Caki2 (cell line): ENCODE results near the gene RANBP3. TPM values are rescaled to one million over a fixed set of nuclear protein-coding genes. Genes with fewer than 3 reads are reported as not detected.
A peak's percentile ranks its signal among the peaks of the same experiment; 100 is the strongest.
"Not testable (repeated sequence)": the region's sequence is repeated elsewhere in the genome, so short reads cannot be mapped to it uniquely, and the experiment has no call there.

ENCODE experiments used
- DNase-seq: peaks from one replicate; pipeline ENCODE4 v3.0.0-alpha.2; 2015; ENCODE audit warnings: low read depth
- in situ Hi-C: cut with HindIII; loops from 2 replicates; pipeline ENCODE4 v1.10.0; 2016; ENCODE audit warnings: low sequenced_read_pairs, low pct_unique_long_range_greater_than_20kb, mixed read lengths
- total RNA-seq: library from RNA; depleted of rRNA; stranded (reverse); fragments of >200 nt; shearing (Covaris generic); gene quantifications from 2 replicates; pipeline ENCODE4 v1.2.3, GENCODE V29; 2014; ENCODE audit warnings: low replicate concordance; rRNA removed

RANBP3 gene
- total RNA-seq, 1 experiment from 2014 or later: 36.3 TPM

DNA sequence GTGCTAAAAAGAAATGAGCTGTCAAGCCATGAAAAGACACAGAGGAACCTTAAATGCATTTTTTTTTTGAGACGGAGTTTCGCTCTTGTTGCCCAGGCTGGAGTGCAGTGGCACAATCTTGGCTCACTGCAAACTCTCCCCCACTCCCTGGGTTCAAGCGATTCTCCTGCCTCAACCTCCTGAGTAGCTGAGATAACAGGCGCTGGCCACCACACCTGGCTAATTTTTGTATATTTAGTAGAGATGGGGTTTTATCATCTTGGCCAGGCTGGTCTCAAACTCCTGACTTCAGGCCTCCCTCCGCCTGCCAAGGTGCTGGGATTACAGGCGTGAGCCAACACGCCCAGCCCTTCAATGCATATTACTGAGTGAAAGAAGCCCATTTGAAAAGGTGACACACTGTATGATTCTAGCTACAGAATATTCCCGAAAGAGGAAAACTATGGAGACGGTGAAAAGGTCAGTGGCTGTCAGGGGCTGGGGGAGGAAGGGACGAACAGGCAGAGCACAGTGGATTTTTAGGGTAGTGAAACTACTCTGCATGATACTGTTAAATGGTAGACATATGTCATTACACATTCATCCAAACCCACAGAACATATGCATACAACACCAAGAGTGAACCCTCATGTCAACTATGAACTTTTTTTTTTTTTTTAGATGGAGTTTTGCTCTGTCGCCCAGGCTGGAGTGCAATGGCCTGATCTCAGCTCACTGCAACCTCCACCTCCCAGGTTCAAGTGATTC is 93.7 kb downstream of the RANBP3 start:
- in situ Hi-C loops: not testable (repeated sequence)

DNA sequence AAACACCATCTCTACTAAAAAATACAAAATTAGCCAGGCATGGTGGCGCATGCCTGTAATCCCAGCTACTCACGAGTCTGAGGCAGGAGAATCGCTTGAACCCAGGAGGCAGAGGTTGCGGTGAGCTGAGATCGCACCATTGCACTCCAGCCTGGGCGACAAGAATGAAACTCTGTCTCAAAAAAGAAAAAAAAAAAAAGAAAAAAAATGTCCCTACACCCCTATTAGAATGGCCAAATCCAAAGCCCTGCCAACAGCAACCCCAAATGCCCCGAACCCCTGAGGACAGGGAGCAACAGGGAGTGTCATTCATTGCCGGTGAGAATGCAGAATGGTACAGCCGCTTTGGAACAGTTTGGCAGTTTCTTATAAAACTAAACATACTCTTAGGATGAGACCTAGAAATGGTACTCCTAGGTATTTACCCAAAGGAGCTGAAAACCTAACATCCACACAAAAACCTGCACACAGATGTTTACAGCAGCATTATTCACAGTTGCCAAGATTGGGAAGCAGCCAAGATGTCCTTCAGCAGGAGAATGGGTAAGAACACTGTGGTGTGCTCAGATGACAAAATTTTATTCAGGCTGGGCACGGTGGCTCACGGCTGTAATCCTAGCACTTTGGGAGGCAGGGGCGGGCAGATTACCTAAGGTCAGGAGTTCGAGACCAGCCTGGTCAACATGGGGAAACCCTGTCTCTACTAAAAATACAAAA is 94.6 kb downstream of the RANBP3 start:
- DNase-seq, in situ Hi-C loops: not testable (repeated sequence)

More for the DNA sequence above, 93.7 kb downstream of the RANBP3 start:
- not testable (repeated sequence) for DNase-seq

DNA sequence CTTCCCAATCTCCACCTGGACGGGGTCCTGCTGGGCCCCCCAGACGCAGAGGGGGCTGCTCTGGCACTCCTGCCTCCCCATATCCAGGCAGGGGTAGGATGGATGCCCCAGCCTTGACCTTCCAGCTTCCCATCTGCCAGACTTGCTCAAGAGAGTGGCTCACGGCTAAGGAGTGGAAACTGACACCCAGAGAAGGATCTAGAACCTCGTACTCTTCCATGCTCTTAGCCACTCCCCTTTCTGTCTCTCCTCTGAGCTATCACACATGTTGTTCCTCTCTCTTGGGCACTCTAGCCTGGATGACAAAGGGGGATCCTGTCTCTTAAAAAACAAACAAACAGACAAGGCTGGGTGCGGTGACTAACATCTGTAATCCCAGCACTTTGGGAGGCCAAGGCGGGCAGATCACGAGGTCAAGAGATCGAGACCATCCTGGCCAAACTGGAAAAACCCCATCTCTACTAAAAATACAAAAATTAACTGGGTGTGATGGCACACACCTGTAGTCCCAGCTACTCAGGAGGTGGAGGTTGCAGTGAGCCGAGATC is 95.4 kb downstream of the RANBP3 start:
- DNase-seq: no peak
- in situ Hi-C loops: no loop called here

DNA sequence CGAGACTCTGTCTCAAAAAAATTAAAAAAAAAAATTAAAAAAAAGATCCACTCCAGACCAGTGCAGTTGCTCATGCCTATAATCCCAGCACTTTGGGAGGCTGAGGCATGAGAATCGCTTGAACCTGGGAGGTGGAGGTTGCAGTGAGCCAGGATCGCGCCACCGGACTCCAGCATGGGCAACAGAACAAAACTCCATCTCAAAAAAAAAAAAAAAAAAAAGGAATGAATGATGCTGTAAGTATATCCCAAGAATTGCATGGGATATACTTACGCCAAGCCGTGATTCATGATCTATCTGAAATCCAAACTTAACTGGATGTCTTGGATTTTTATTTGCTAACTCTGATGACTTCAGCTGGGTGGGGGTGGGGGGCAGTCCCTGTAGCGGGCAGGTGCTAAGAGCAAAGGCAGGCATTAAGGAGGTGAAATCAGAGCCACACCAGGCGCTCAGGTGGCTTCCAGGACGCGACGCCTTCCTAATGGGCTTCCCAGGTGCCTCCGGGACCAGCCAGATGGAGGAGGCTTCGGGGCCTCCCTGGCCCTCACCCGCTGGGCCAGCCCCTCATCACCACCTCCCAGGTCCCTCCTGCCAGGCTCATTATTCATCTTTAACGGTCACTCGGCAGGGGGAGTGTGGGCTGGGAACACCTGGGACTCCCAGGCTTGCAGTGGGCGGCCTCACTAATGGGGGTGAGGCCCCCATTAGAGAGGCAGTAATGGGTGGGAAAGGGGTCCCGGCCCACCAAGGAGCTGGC is 96.2 kb downstream of the RANBP3 start:
- in situ Hi-C loops: no loop called here
- DNase-seq: no peak

DNA sequence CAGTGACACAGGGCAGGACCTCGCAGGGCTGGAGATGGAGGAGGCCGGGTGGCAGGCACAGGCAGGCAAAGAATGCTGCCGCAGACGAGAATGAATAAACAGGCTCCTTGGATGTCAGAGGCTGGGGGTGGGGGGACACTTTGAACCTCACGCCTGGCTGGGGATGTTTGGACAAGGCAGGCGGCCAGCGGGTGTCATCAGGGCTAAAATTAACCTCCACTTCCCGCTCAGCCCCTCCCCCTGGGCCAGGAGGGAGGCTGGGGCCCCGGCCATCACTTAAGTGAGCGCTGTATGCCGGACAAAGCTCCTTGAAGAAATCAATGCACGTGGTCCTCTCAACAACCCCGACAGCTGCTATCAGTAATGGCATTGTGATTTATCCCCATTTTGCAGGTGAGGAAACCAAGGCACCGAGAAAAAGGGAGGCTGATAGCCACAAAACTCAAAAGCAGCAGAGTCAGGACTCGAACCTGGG is 97.3 kb downstream of the RANBP3 start:
- in situ Hi-C loops: no loop called here
- no peak for DNase-seq

DNA sequence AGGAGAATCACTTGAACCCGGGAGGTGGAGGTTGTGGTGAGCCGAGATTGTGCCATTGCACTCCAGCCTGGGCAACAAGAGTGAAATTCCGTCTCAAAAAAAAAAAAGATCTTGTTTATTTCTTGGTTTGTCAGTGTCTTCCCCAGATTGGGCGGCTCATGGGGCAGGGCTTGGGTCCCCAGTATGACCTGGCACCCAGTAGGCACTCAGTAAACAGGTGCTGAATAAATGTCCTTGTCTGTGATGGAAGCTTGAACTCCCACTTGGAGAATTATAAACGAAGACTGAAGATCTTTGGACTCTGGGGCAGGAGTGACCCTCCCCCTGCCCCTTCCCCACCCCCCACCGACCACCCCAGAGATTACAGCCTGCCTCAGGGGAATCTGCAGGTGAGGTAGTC is 97.7 kb downstream of the RANBP3 start:
- no peak for DNase-seq
- in situ Hi-C loops: no loop called here

DNA sequence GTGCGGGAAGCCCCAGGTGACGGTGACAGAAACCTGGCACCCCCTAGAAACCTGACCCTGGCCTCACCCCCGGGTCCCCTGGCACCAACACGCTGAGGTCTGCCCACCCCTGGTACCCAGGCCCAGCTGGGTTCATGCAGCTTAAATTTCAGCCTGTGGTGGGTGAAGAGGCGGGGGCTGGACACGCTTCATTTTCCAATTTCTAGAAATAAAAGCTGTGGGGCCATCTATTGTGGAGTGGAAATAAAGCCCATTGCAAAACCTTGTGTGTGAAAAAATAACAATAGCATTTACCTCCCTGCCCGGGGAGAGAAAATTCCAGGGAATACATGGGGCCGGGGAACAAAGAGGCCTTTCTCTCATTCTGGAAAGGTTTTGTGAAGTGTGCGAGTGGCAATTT is 100.1 kb downstream of the RANBP3 start:
- in situ Hi-C loops: no loop called here

DNA sequence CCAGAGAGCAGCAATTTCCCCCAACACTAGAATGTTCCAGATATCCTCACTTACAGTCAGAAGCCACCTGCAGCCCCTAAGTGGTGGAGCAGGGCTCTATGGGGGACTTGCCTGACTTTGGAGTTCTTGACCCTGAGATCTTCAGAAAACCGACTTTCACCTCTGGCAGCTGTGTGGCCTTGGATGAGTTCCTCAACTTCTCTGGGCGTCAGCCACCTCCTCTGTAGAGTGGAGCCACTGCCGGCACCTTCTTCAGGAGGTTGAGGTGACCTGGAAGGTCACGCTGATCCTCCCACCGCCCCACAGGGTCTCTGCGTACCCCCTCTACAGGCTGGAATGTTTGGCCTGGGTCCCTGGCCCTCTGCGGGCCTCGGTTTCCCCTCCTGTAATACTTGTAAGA is 100.5 kb downstream of the RANBP3 start:
- in situ Hi-C loops: no loop called here
- no peak for DNase-seq

More for the DNA sequence above, 100.1 kb downstream of the RANBP3 start:
- no peak for DNase-seq

DNA sequence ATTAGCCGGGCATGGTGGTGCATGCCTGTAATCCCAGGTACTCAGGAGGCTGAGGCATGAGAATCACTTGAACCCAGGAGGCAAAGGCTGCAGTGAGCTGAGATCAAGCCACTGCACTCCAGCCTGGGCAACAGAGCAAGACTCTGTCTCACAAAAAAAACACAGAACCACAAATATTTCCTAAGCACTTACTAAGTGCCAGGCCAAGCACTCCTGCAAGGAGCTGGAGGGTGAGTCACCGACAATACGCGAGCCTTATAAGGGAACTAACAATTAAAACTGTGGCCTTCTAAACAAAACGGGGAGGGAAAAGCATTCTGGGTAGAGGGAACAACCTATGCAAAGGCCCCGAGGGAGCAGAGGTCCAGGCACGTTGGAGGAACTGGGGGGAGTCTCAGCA is 103.4 kb downstream of the RANBP3 start:
- DNase-seq: peak; percentile 27
- in situ Hi-C loops: not testable (repeated sequence)

DNA sequence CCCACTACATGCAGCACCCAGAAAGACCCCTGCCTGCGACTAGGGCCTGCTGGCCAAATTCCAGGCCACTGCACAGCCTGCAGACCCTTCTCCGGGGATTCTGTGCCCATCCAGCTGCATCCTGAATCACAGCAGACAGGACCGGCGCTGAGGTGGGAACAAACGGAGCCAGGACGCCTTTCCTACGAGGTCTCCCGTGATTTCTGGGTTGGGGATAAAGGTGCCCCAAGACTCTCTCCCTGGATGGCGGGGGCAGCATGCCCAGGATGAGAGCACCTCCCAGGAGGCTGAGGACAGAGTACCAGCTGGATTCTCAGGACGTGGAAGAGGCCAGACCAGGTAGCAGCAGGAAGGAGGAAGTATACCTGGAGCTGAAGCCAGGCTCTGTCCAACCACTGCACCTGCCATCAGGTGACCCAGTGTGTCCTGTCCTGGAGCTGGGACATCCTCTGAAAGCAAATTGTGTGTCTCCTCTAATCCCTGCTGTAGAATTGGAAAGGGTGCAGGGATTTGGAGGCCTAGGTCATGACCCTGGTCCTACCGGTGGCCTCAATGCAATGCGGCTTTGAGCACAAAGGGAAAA is 104.2 kb downstream of the RANBP3 start:
- in situ Hi-C loops: no loop called here
- no peak for DNase-seq

DNA sequence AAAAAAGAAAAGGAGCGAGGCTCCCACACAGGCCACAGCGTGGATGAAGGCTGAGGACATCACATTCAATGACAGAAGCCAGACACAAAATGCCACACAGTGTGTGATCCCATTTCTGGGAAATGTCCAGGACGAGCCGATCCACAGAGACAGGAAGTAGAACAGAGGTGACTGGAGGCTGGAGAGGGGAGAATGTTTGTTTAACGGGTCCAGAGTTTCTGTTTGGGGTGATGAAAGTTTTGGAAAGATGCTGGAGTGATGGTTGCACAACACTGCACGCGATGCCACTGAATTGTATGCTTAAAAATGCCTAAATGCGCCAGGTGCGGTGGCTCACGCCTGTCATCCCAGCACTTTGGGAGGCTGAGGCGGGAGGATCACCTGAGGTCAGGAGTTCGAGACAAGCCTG is 107.0 kb downstream of the RANBP3 start:
- DNase-seq: no peak
- in situ Hi-C loops: no loop called here

DNA sequence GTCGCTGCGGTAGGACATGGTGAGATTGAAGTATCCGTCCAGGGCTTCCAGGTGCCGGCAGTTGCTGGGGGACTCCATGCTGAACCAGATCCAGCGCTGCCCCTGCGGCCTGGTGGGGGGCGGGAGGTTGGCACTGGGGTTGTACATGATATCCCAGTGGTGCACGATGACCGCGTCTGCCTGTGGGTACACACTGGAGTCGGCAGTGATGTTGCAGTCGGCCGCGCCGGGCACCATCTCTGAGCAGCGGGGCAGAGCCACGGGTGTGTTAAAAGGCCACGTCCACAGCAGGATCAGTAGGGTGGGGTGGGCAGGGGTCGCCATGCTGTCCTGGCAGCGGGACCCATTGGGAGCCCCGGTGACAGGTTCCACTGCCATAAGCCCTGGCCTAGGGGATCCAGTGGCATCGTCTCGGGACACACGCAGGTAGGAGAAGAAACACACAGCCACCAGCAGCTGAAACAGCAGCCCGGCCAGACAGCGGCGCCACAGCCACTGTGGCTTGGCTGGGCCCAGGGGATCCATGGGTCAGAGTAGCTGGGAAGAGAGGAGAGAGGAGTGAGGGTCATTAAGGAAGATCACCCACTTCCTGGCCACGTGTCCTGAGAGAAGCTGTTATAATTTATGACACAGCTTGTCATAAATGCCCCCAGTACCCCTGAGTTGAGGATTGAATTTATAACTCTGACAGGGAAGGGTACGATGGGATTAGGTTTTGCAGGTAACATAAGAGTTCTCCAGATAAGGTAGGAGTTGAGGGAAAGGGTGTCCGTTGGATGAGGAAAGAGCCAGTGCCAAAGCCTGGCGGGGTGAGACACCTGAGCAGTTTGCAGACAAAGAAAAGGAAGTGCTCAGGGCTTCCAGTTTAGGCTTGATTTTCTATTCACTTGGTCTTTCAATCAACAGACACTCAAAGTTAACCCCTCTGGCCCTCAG is 110.5 kb downstream of the RANBP3 start:
- in situ Hi-C loops: no loop called here
- DNase-seq: no peak

Other genes starting within 250 kb of the RANBP3 start
- 0.47 and 4.6 TPM in 2 replicates for gene PRR22, start 193.4 kb downstream of the RANBP3 start, total RNA-seq
- gene DUS3L, start 187.0 kb downstream of the RANBP3 start, total RNA-seq: 62.3 and 81.2 TPM in 2 replicates
- gene NRTN, start 173.1 kb downstream of the RANBP3 start, total RNA-seq: 15.0 and 16.7 TPM in 2 replicates
- not detected in 2 replicates for gene FUT6, start 138.4 kb downstream of the RANBP3 start, total RNA-seq
- not detected in 2 replicates for gene FUT3, start 126.7 kb downstream of the RANBP3 start, total RNA-seq
- gene FUT5, start 107.6 kb downstream of the RANBP3 start, total RNA-seq: not detected in 2 replicates
- gene NDUFA11, start 74.3 kb downstream of the RANBP3 start, total RNA-seq: 190 and 227 TPM in 2 replicates
- gene VMAC, start 73.3 kb downstream of the RANBP3 start, total RNA-seq: 0.12 and 1.7 TPM in 2 replicates
- 0.32 and 6.1 TPM in 2 replicates for gene CAPS, start 63.9 kb downstream of the RANBP3 start, total RNA-seq
- gene RFX2, start 132.4 kb upstream of the RANBP3 start, total RNA-seq: 2.0 and 5.8 TPM in 2 replicates
- not detected in 2 replicates for gene ACSBG2, start 157.5 kb upstream of the RANBP3 start, total RNA-seq